HG03196 (cell line): ENCODE data around the gene PDE6A.
"Not testable (repeated sequence)": the region's sequence is repeated elsewhere in the genome, so short reads cannot be mapped to it uniquely, and the experiment has no call there.

Experiments used
- ATAC-seq: cut with Tn5 transposase; IDR thresholded peaks from one replicate; pipeline ENCODE4 v1.9.1; 2021; ENCODE audit not compliant: unreplicated experiment

PDE6A gene

DNA sequence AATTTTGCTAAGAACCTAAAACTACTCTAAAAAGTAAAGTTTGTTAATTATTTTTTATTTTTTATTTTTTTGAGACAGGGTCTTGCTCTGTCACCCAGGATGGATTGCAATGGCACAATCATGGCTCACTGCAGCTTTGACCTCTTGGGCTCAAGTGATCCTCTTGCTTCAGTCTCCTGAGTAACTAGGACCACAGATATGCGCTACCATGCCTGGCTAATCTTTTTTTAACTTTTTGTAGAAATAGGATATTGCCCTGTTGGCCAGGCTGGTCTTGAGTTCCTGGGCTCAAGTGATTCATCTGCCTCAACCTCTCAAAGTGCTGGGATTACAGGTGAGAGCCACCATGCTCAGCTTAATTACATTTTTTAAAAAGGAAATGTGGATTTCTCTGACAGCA, 45.8 kb downstream of the PDE6A start:
- ATAC-seq, result no peak

DNA sequence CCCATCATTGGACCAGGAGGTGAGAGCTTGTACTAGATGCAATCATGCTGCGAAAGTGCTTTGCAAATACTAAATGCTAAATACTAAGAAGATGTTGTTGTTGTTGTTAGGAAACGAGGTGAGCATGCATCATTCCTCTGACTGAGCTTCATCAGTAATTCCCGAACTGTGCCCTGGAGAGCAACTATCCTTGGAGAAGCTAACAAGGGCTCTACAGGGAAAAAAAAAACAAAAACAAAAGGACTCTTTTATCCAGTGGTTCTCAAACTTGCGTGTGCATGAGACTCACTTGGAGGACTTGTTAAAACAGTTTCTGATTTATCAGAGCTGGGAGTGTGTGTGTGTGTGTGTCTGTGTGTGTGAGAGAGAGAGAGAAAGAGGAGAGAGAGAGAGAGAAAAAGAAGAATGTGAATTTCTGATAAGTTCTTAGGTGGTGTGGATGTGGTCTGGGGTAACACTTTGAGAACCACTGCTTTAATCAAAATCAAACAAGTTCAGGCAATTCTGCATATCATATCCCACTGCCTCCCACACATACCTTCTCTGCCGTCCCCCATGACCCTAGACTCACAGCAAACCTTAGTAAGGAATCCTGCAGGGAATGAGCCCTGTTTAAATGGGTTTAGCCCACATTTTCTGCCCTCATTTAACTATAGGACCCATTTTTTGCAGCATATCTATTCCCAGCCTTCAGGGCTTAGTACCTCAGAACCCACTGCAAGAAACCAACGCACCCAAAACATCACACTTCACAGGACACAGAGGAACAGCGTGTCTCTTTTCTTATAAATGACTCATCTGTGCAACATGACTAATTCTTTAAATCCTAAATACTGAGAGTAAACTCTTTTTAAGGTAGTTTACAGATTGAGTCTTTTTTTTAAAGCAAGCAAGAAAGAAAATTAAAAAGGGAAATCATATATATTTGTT, 48.9 kb downstream of the PDE6A start:
- no peak for ATAC-seq

DNA sequence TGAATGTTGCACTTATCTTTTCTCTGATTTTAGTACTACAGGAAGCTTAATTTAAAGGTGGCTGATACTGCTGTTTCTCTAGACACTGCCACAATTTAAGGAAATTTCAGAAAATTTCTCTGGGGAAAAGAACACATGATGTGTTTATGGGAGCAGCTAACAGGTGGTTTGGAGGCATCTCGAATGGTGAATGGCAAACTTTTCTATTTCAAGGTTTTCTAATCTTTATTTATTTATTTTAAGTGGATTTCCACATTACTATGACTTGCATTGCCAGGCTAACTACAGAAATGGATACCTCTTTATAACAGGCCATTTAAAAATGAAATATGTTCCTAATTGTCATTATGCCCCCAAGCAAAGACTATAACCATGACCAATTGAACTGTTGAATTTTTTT, 50.4 kb downstream of the PDE6A start:
- ATAC-seq, result no peak

DNA sequence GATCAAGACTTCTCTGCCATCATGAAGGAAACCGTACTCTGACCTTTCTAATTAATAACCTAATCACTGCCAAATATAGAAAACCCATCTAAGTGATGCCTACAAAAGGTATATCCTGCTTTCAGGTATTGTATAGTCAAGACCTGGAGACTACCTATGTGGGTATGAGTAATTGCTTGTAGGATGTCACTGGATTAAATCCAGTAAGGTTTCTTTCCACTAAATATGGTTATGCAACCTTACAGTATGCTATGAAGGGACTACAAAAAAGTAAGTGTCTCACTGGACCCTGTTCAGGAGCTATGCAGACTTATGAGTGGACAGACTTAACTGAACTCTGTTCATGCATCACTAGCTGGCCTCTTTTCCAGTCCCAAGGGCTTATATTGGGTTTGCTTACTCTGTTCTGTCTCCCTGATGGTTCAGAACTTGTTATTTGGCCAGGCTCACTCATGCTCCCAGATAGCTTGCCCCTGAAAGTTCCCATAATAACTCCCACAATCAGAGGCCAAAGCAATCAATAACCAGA, 51.1 kb downstream of the PDE6A start:
- ATAC-seq, result no peak

DNA sequence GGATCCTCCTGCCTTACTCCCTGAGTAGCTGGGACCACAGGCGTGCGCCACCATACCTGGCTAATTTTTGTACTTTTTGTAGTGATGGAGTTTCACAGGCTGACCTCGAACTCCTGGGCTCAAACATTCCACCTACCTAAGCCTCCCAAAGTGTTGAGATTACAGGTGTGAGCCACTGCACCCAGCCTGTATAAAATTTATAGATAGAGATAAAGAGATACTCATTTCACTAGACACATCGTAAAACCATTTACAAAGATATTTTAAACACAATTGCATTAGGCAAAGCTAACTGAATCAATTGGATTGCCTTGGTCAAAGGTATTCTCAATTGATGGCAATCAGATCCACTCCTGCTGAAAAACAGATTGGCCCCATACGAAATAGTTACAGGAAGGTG, 52.0 kb downstream of the PDE6A start:
- no peak for ATAC-seq

DNA sequence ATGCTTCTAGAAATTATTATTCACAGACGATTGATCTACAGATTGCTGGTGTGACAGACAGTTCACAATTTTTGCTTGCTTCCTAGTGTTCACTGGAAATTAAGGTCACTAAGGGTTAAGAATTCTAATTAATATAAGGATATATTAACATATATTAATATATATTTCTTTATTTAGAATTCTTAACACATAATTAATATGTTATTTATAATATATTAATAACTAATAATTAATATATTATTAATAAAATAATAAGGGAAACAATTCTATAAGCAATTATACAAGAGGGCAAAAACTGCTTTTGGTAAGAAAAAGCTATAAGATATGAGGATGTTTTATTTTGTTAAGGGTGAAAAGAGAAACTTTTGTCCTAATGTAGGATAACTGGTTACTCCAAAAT, 56.3 kb downstream of the PDE6A start:
- ATAC-seq, result no peak

DNA sequence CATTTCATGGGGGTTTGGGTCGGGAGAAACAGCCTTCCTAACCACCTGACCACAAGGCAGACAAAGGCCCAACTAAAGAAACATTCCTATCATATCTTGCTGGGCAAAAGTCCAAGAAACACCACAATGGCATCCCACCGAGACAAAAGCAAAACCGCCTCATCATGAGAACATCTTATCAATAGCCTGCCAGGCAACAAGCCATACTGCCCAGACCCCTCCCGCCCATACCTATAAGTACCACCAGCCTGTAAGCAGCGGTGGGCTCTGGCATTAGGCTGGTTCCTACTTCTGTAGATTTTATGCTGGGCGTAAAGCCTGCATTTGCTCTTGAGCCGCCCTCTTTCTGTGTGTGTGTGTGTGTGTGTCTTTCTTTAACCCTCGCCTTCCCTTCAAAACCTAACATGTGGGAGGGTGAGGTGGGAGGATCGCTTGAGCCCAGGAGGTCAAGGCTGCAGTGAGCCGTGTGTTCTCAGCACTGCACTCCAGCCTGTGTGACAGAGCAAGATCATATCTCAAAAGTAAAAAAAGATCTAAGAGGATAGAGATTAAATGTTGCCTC, 56.9 kb downstream of the PDE6A start:
- no peak for ATAC-seq

DNA sequence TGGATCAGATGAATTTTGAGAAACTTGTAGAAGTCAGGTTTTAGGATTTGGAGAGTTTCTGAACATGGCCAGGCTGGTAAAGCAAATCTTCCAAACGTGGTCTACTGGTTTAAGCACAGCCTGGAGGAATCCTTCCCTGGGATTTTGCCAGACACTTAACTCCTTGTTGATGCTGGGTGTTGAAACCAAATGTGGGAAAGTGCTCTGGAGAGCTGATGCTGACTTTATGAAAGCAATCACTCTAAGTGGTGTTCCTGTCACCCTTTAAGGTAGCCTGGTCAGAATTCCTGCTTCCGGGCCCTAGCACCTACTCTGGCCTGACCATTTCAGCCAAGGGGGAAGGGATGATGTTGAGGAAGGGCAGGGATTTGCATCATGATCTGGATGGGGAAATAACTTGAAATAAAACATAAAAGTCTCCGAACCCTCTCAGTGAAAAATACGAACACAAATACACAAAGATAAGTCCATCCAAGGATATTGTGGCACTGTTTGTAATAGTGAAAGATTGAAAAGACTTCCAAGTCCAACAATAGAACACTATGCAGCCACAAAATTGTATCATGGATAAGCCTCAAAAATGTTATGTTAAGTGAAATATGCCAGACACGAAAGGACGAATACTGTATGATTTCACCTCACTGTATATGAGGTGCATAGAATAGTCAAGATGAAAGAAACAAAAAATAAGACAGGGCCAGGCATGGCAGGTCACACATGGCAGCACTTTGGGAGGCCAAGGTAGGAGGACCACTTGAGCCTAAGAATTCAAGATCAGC, 57.7 kb downstream of the PDE6A start:
- ATAC-seq, result no peak

DNA sequence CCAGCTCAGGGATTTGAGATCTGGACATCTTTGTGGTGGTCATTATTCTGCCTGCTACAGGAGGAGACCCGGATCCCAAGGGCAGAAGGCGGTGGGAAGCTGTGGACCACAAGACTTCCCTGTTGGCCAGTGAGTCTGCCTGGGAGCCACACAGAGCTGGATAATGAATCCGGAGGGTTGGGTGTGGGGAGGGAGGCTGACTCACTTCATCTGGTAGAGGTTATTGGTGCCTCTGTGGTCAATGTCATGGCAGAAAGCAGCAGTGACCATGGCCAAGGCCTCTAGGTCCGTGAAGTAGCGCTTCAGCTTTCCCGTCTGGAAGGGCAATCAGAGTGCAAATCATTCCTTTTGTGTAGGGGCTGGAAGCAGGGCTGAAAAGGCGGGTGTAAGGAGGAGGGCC, 58.5 kb downstream of the PDE6A start:
- ATAC-seq, result no peak

DNA sequence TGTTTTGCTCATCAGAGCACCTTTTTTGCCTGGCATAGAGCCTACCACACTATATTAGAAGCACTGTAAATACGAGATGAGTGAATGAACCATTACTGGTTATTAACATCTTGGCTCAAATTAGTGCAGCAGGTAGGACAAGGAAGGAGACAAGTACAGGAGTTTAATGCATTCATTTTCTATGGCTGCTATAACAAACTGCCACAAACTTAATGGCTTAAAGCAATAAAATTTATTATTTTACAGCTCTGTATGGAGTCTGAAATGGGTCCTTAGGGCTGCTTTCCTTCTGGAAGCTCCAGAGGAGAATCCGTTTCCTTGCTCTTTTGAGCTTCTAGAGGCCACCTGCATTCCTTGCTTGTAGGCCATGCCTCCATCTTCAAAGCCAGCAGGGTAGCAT, 59.1 kb downstream of the PDE6A start:
- ATAC-seq, result no peak

DNA sequence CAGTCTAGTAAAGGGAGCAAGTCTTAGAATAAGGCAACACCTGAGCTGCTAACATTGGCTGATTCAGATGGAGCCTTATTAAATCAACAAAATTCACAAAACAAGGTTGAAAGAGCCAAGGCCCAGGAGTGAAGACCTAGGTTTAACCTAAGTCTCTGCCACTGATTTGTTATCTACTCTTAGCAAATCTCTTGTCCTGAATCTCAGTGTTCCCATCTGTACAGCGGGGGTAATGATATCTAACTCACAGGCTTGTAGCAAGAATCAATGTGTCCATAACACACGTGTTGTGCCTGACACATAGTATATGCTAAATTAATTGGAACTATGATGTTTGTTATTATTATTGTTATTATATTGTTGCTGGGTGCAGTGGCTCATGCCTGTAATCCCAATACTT, 61.0 kb downstream of the PDE6A start:
- ATAC-seq, result no peak

DNA sequence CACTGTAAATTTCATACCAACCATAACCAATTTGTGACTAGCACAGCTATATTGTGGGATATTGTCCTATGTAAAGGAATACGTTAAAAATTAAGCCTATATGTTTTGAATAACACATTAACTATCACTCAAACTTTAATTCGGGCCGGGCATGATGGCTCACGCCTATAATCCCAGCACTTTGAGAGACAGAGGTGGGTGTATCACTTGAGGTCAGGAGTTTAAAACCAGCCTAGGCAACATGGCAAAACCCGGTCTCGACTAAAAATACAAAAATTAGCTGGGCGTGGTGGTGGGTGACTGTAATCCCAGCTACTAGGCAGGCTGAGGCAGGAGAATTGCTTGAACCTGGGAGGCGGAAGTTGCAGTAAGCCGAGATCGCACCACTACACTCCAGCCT, 62.0 kb downstream of the PDE6A start:
- ATAC-seq, result not testable (repeated sequence)

DNA sequence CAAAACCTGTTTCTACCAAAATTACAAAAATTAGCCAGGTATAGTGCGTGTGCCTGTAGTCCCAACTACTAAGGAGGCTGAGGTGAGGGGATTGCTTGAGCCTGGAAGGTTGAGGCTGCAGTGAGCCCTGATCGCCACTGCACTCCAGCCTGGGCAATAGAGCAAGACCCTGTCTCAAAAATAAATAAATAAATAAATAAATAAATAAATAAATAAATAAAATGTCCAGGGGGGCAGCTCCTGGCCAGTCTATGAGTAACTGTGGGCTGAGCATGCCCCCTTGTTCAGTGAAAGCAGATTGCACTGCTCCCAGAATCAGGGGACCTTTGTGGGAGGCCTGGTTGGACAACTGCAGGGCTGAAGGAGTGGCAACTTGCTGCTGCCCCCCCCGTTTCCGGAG, 62.7 kb downstream of the PDE6A start:
- no peak for ATAC-seq

DNA sequence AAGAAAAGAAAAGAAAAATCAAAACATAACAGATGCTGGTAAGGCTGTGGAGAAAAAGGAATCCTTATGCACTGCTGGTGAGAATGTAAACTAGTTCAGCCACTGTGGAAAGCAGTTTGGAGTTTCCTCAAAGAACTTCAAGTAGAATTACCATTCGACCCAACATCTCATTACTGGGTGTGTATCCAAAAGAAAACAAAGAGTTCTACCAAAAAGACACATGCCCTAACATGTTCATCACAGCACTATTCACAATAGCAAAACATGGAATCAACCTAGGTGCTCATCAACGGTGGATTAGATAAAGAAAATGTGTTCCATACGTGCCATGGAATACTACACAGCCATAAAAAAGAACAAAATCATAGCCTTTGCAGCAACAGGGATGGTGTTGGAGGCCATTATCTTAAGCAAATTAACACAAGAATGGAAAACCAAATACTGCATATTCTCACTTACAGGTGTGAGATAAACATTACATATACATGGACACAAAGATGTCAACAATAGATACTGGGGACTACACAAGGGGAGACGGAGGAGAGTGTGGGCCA, 63.4 kb downstream of the PDE6A start:
- ATAC-seq, result no peak

DNA sequence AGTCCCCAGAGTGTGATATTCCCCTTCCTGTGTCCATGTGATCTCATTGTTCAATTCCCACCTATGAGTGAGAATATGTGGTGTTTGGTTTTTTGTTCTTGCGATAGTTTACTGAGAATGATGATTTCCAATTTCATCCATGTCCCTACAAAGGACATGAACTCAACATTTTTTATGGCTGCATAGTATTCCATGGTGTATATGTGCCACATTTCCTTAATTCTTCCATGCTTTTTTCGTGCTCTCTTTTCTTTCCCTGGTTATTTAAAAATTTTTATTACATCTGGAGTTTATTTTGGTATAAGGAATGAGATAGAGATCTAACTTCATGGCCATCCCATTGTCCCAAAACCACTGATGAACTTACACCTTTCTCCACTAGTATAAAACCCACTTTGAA, 65.0 kb downstream of the PDE6A start:
- not testable (repeated sequence) for ATAC-seq

DNA sequence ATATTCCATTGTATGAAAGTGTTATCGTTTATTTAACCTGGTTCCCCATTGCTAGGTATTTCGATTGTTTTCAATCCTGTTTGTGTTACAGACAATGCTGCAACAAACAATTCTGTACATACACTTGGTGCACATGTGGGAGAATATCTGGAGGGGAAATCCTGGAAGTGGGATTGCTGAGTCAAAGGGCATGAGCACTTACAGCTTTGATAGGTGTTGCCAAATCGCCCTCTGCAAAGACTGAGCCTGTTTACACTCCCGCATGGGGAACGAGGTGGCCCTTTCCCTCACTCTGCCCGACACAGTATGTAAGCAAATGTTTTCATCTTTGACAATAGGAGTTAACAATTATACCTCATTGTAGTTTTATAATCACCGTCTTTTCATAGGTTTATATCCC, 66.2 kb downstream of the PDE6A start:
- no peak for ATAC-seq

DNA sequence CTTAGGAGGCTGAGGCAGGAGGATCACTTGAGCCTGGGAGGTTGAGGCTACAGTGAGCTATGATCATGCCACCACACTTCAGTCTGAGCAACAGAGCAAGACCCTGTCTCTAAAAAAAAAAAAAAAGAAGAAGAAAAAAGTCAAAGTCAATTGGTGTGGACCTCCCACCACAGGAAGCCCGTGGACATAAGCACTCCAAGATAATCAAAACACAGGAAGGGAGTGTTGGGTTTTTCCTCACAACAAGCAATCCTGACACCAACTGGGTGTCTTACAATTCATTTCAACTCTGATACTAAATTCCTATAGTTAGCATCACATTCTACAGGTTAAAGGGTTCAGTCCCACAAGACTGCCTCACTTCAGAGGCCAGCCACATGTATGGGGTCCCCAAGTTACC, 70.7 kb downstream of the PDE6A start:
- ATAC-seq, result no peak

DNA sequence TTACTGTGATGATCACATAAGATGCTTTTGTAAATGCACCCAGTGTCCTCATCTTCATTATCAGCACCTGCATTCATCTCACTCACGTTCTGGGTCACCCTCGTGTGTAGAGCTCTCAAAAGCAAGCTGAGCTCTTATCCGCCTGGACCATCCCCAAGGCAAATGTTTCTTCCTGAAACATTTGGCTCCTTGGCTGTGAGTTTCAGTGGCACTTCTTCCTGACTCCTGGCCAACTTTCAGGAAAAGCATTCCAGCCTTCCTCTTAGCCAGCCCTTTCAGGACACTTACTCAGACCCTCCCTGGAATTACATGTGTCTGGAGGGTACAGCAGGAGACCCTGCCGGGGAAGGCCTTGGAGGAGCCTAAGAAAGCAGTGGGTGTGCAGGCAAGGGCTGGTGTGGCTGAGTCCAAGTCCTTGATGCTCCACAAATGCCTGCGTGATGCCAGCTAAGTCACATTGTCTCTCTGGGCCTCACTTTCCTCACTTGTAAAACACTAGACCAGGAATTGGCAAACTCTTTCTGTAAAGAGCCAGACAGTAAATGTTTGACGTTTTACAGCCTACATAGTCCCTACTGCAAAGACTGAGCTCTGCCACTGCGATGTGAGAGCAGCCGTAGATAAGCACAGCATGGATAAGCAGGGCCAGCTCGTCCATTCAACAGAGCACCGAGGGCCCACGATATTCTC, 72.1 kb downstream of the PDE6A start:
- ATAC-seq, result no peak

DNA sequence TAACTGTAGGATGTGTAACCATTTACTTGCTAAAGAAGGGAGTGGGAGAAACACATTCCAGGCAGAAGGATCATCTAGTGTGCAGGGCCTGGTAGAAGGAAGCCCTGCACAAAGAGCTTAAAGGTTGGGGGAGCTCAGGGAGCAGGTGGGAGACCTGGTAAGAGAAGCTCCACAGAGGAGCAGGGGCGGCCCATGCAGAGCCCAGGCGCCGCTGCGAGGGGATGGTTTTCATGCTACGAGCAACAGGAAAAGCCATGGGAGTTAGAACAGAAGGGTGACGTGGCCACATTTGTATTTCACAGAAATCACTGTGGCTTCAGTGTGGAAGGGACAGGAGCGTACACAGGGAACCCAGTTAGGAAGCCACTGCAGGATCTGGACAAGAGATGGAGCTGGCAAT, 73.1 kb downstream of the PDE6A start:
- no peak for ATAC-seq

DNA sequence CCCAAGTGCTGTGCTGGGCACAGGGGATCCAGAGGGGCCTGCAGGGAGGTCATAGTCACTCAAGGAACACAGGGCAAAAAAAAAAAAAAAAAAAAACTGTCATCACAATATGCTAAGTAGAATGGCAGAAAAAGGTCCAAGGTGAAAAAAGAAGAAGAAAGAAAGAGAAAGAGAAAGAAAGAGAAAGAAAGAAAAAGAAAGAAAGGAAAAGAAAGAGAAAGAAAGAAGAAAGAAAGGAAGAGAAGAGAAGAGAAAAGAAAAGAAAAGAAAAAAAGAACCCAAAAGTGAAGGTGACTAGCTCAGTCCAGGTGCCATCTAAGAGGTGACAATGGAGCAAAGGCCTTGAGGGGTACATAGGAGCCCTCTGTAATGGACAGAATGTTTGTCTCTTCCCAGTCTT, 73.9 kb downstream of the PDE6A start:
- ATAC-seq, result no peak

DNA sequence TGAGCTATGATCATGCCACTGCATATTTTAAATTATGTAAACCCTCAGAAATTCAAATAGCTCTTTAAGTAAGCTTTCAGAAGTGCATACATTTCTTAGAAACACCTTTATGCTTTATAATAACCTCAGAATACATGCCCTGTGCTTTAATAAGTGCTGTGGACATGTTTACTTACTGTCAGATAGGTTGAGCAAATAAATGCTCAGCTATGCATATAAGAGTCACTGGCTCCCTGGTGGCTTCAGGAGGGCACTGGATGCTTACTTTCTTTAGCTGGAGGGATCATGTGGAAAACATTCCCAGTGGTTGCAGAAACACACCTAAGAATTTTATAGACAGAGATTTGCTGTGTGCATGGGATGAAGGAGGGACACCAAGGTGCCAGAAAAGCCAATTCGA, 74.4 kb downstream of the PDE6A start:
- ATAC-seq, result no peak
